ENCODE data around the gene SLC16A6.
A peak's percentile ranks its signal among the peaks of the same experiment; 100 is the strongest.
"Not testable (repeated sequence)": the region's sequence is repeated elsewhere in the genome, so short reads cannot be mapped to it uniquely, and the experiment has no call there.

SLC16A6 gene

GRCh38 chr17:68289473-68289872, 1.5 kb downstream of the SLC16A6 start:
- DNase-seq, result no peak

- peak; percentile 45 for DNase-seq
These were observed 2.1 kb downstream of the SLC16A6 start for GRCh38 chr17:68288804-68289203.

- DNase-seq, result no peak
These were observed 2.6 kb downstream of the SLC16A6 start for GRCh38 chr17:68288375-68288774.

GRCh38 chr17:68281965-68282364, 9.0 kb downstream of the SLC16A6 start:
- not testable (repeated sequence) for DNase-seq

GRCh38 chr17:68277807-68278206, 13.1 kb downstream of the SLC16A6 start:
- no peak for DNase-seq

GRCh38 chr17:68276339-68276738, 14.6 kb downstream of the SLC16A6 start:
- DNase-seq, result not testable (repeated sequence)

- DNase-seq, result no peak
These were observed 17.2 kb downstream of the SLC16A6 start for GRCh38 chr17:68273722-68274121.

GRCh38 chr17:68265833-68266232, 25.1 kb downstream of the SLC16A6 start:
- not testable (repeated sequence) for DNase-seq

- DNase-seq, result peak; percentile 81
These were observed 27.7 kb downstream of the SLC16A6 start for GRCh38 chr17:68263101-68263681.

- DNase-seq, result not testable (repeated sequence)
These were observed 28.5 kb downstream of the SLC16A6 start for GRCh38 chr17:68262467-68262866.

- DNase-seq, result no peak
These were observed 30.7 kb downstream of the SLC16A6 start for GRCh38 chr17:68260051-68260762.

GRCh38 chr17:68259648-68259951, 31.3 kb downstream of the SLC16A6 start:
- DNase-seq, result not testable (repeated sequence)

- DNase-seq, result peak; percentile 92
These were observed 31.9 kb downstream of the SLC16A6 start for GRCh38 chr17:68258890-68259647.

GRCh38 chr17:68257934-68258333, 33.0 kb downstream of the SLC16A6 start:
- no peak for DNase-seq

- not testable (repeated sequence) for DNase-seq
These were observed 34.2 kb downstream of the SLC16A6 start for GRCh38 chr17:68256701-68257100.

- DNase-seq, result peak; percentile 58
These were observed 35.0 kb downstream of the SLC16A6 start for GRCh38 chr17:68255731-68256538.

- no peak for DNase-seq
These were observed 35.8 kb downstream of the SLC16A6 start for GRCh38 chr17:68255151-68255550.

- DNase-seq, result peak; percentile 49
These were observed 37.5 kb downstream of the SLC16A6 start for GRCh38 chr17:68253426-68253825.

- DNase-seq, result peak; percentile 68
These were observed 41.6 kb downstream of the SLC16A6 start for GRCh38 chr17:68249354-68249765.

- peak; percentile 44 for DNase-seq
These were observed 42.0 kb downstream of the SLC16A6 start for GRCh38 chr17:68248891-68249290.

GRCh38 chr17:68248199-68248825, 42.6 kb downstream of the SLC16A6 start:
- DNase-seq, result no peak

GRCh38 chr17:68247445-68248198, 43.3 kb downstream of the SLC16A6 start, which contains the start of gene AMZ2:
Gene AMZ2, plus strand, starts transcription at chr17:68248043. Its CDS starts 2,145 bp downstream, at chr17:68250188.
- peak; percentile 98 for DNase-seq
